Psoas muscle (tissue), 8 donors: Measurements from ENCODE around the gene TFDP1. TPM values are rescaled to one million over a fixed set of nuclear protein-coding genes. Genes with fewer than 3 reads are reported as not detected.

Experiments used
- ATAC-seq, 4 donors: fragments of 200-7000 bp; cut with Tn5 transposase; one replicate each; pipeline ENCODE4 v1.9.1; 2020; ENCODE audit warnings: moderate library complexity in 3 of 4, mild to moderate bottlenecking in 2 of 4
- DNase-seq, 2 donors: peaks; one replicate each; pipeline ENCODE4 v3.0.0-alpha.2; 2020
- H3K27ac ChIP-seq: fragments of 200-600 bp; one replicate; pipeline ENCODE4 v1.8.0; 2022
- H3K27me3 ChIP-seq, 3 donors: fragments of 200-600 bp in 1 of 3; one replicate each; pipeline versions ENCODE4 v1.6.1 to v1.8.0; 2013 to 2022; ENCODE audit warnings: low read length in 2 of 3, mild to moderate bottlenecking in 2 of 3, moderate library complexity in 1 of 3; ENCODE audit not compliant: insufficient read depth in 3 of 3
- H3K36me3 ChIP-seq, 2 donors: fragments of 200-600 bp in 1 of 2; one replicate each; pipeline versions ENCODE4 v1.6.1 to v1.8.0; 2013 to 2022; ENCODE audit warnings: low read depth in 1 of 2, mild to moderate bottlenecking in 1 of 2, moderate library complexity in 1 of 2; ENCODE audit not compliant: insufficient read depth in 1 of 2
- H3K4me1 ChIP-seq: fragments of 200-600 bp; one replicate; pipeline ENCODE4 v1.8.0; 2022
- H3K4me3 ChIP-seq: fragments of 200-600 bp; one replicate; pipeline ENCODE4 v1.8.0; 2022; ENCODE audit warnings: mild to moderate bottlenecking
- H3K9me3 ChIP-seq: fragments of 200-600 bp; one replicate; pipeline ENCODE4 v1.8.0; 2022
- WGBS, 3 donors: extraction: QIAGEN DNeasy Blood & Tissue Kit; methylation state at CpG; one replicate each; pipeline versions ENCODE4 v1.1.6 to v1.1.7; 2013; 5-methylcytosine and 5-hydroxymethylcytosine counted together
- intact Hi-C, 2 donors: fragments of 100-400 bp; cut with DNase I; formaldehyde crosslinking; loops; one replicate each; pipeline versions ENCODE4 v1.11.0 to v1.14.2; 2022
- polyA plus RNA-seq, 3 donors: library from polyadenylated mRNA; stranded (reverse); fragments of 200-250 nt; gene quantifications; one replicate each; pipeline ENCODE4 v1.2.3, GENCODE V29; 2013
- total RNA-seq, 4 donors: library from RNA; stranded (reverse); fragmentation: NEBNext Ultra II Directional in 2 of 4; extraction: Animal tissue kit (Norgen Biotek cat#: 25700) in 2 of 4; gene quantifications; one replicate each; pipeline versions ENCODE4 v1.2.1 to v1.2.4, GENCODE V29; 2021 to 2023
- TF ChIP-seq, protein P1 (sequence below): fragments of 200-600 bp; IDR thresholded peaks from one replicate; pipeline ENCODE4 v1.8.0; 2022; ENCODE audit warnings: antibody characterized with exemption
- donor health status: healthy with polysubstance abuse.
- donor health status: DM: no; HTN: no; CAD: no; lungs with moderate emphysema.
- donor health status: Bipolar disorder and iron deficiency.
- donor health status: healthy.
- donor health status: DM: yes; HTN: yes; CAD: no.
- donor health status: DM: no; HTN: no; CAD: no.
- donor health status: DM: no; HTN: no; CAD: no.
- donor health status: DM: yes; HTN: yes; CAD: no.

Gene TFDP1
- total and polyA plus RNA-seq, 7 donors = 18.8 to 40.2 (median 31.4) TPM

DNA sequence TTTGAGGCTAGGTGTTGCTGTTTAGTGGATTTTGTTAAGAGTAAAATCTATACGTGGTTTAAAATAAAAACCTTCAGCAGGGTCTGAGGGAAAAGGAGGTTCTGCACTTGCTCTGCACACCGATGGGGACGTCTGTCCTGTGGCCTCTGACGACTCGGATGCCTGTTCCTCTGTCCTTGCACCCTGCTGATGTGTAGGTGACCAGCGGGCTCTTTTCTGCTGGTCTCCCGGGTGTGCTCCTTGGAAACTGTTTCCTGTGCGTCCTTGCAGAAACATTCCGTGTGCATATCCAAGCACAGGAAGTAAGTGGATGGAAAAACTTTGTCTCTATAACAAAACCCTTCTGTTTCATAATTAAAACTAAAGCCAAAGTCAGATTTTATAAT is 69.6 kb downstream of the TFDP1 start:
- no peak for ATAC-seq
- Histone ChIP-seq H3K4me3 (no peak overlapping the region), H3K27me3 (peaks cover 0 to 2% (median 0%) of the 10 kb centered on the region in 3 donors), H3K27ac (no peak overlapping the region), H3K9me3 (no peaks in the 10 kb centered on the region), H3K4me1 (no peaks in the 10 kb centered on the region), H3K36me3 (no peaks in the 10 kb centered on the region)
- TF ChIP-seq, protein P1, sequence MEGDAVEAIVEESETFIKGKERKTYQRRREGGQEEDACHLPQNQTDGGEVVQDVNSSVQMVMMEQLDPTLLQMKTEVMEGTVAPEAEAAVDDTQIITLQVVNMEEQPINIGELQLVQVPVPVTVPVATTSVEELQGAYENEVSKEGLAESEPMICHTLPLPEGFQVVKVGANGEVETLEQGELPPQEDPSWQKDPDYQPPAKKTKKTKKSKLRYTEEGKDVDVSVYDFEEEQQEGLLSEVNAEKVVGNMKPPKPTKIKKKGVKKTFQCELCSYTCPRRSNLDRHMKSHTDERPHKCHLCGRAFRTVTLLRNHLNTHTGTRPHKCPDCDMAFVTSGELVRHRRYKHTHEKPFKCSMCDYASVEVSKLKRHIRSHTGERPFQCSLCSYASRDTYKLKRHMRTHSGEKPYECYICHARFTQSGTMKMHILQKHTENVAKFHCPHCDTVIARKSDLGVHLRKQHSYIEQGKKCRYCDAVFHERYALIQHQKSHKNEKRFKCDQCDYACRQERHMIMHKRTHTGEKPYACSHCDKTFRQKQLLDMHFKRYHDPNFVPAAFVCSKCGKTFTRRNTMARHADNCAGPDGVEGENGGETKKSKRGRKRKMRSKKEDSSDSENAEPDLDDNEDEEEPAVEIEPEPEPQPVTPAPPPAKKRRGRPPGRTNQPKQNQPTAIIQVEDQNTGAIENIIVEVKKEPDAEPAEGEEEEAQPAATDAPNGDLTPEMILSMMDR = no peak
- 56 to 68% (median 65%) methylated on average over 9 of the region's 9 CpGs for WGBS, 3 donors
- no peak for DNase-seq
- intact Hi-C loops = no loop called here

DNA sequence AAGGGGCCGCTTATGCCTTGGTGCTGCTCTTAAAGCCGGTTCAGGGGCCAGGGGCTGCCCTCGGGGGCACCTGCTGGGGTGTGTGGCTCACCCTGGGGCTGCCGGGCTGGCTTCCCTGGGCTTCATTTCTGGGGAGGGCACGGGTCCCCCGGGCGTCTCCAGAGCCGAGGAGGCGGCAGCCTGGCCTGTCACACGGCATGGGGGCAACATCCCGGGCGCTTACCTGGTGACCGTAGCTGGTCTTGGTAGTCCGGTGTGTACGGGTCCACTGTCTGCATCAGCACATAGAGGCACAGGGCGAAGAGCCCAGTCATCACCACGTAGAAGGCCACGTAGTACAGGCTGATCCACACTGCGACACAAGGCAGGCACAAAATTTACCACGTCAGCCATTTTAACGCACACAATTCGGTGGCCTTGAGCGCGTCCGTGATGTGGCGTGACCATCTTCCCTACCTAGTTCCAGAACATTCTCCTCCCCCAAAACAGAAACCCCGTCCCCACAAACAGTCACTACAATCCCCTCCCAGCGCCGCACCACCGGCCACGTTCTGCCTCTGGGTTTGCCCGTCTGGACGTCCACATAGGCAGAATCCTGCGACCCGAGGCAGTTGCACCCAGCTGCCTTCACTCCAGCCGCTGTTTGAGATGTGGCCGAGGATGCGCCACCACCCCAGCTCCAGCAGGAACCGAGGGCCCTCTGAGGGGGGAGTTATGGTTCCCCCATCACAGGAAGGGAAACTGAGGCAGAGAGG is 70.2 kb downstream of the TFDP1 start:
- intact Hi-C loops = no loop called here
- H3K9me3 ChIP-seq = no peaks in the 10 kb centered on the region
- H3K36me3 ChIP-seq = no peaks in the 10 kb centered on the region
- H3K4me1 ChIP-seq = no peaks in the 10 kb centered on the region
- ATAC-seq (no peak), DNase-seq (peak in 1 of 2 donors; percentile 34)
- WGBS, 3 donors = 88 to 90% (median 89%) methylated on average over 39 of the region's 39 CpGs
- H3K27me3 ChIP-seq = peaks cover 0 to 2% (median 0%) of the 10 kb centered on the region in 3 donors
- H3K4me3 ChIP-seq = no peak overlapping the region
- no peak overlapping the region for H3K27ac ChIP-seq
- TF ChIP-seq, protein P1 = no peak

DNA sequence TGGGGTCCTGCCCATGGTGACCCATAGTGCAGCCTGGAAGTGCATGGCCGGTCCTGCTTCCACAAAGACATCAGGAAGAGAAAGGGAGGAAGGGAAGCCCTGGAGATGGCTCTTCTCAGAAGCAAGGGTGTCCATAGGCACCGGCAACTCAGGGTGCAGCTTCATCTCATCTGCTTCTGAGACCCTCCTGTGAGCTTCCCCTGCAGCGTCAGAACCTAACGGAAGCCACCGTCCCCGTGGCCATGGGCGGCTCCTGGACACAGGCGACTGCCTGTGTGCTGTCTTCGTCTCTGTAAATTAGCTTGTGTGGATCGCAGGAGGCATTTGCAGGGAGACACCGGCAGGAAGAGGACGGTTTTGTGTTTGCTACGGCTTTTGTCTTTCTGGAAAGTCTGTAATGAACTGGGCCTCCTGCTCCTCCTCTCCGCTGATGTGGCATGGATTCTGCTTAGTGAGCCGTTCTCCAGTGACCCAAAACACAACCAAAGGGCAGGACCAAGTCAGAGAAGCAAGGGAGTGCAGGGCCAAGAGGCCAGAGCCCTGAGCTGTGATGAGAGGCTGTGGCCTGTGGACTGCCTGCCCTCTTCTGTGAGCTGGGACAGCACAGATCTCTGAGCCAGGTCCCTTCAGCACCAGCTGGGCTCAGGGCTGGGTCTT is 70.9 kb downstream of the TFDP1 start:
- ATAC-seq (no peak), DNase-seq (peak in 1 of 2 donors; percentile 28)
- no peaks in the 10 kb centered on the region for H3K9me3 ChIP-seq
- H3K4me3 ChIP-seq = no peak overlapping the region
- H3K27ac ChIP-seq = no peak overlapping the region
- intact Hi-C loops = no loop called here
- no peaks in the 10 kb centered on the region for H3K36me3 ChIP-seq
- H3K4me1 ChIP-seq = no peaks in the 10 kb centered on the region
- TF ChIP-seq, protein P1 = no peak
- WGBS, 3 donors = 78 to 84% (median 80%) methylated on average over 15 of the region's 15 CpGs
- H3K27me3 ChIP-seq = peaks cover 0 to 2% (median 0%) of the 10 kb centered on the region in 3 donors

DNA sequence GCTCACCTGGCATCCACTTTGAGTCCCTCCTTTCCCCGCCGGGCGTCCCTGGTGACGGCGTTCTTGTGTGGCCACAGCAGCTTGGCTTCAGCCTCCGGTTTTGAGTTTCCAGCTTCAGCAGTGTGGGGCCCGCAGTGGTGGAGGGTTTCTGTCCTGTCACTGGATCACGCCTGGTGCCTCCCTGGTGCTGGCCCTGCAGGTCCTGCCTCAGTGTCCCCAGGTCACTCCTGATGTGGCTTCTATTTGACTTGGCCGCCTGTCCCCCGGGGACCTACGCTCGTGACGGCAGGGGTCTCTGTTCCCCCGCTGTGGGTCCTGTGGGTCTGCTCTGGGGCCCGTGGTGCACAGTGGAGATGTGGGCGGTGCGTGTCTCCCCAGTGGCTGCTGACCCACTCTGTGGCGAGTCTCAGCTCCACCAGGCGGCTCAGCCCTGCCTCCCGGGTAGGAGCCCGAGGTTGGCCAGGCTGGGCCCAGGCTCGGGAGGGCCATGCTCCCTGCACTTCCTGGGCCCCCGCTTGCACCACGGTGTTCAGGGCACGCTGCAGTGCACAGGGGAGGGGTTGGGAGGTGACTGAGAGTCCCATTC is 71.5 kb downstream of the TFDP1 start:
- Histone ChIP-seq H3K27me3 (peaks cover 0 to 2% (median 0%) of the 10 kb centered on the region in 3 donors), H3K4me3 (no peak overlapping the region), H3K9me3 (peaks cover under 1% of the 10 kb centered on the region), H3K4me1 (no peaks in the 10 kb centered on the region), H3K36me3 (no peaks in the 10 kb centered on the region), H3K27ac (no peak overlapping the region)
- TF ChIP-seq, protein P1 = no peak
- intact Hi-C loops = no loop called here
- peak in 1 of 2 donors; percentile 46 for DNase-seq
- ATAC-seq = no peak
- WGBS, 3 donors = 79 to 87% (median 83%) methylated on average over 22 to 25 of the region's 25 CpGs
